Activated T-helper 9 cell treated with anti-CD3 and anti-CD28 coated beads, Interleukin-2, amount 50 U/mL, for 16 hours (primary cell): Measurements from ENCODE around the gene ZNF177.
"Not testable (repeated sequence)": the region's sequence is repeated elsewhere in the genome, so short reads cannot be mapped to it uniquely, and the experiment has no call there.

ENCODE experiments used
- DNase-seq: peaks from one replicate; pipeline ENCODE4 v3.0.0-alpha.2; 2020; ENCODE audit warnings: low read depth

ZNF177 gene

GRCh38 chr19:9362905-9363304 lies at the start of gene ZNF177:
ZNF177 (plus strand) TSS chr19:9363013; CDS start chr19:9378312, 15,299 bp downstream.
- no peak for DNase-seq

DNA sequence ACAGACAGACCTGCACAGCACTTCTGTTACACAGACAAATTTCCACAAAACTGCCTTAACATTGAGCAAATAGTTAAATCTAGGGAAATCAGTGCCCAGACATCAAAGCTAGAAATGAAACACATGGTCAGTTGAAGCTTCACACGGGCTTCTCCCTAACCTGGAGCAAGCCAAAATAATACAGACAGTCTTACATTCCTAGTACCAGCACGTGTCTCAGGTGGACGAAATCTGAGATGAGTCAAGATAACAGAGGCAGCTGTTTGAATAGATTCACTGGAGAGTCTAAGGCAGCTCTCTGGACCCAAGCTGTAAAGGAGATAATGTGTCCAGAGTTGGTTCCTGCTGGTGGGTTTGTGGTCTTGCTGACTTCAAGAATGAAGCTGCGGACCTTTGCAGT lies 49.1 kb upstream of the ZNF177 start:
- no peak for DNase-seq

DNA sequence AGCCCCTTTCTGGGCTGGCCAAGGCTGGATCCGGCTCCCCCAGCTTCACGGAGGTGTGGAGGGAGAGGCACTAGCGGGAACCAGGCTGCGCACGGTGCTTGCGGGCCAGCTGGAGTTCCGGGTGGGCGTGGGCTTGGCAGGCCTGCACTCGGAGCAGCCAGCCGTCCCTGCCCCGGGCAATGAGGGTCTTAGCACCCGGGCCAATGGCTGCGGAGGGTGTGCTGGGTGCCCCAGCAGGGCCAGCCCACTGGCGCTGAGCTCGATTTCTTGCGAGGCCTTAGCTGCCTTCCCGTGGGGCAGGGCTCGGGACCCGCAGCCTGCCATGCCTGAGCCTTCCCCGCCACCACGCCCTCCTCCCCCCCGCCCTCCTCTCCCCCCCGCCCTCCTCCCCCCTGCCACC lies 41.5 kb upstream of the ZNF177 start:
- DNase-seq, result no peak

DNA sequence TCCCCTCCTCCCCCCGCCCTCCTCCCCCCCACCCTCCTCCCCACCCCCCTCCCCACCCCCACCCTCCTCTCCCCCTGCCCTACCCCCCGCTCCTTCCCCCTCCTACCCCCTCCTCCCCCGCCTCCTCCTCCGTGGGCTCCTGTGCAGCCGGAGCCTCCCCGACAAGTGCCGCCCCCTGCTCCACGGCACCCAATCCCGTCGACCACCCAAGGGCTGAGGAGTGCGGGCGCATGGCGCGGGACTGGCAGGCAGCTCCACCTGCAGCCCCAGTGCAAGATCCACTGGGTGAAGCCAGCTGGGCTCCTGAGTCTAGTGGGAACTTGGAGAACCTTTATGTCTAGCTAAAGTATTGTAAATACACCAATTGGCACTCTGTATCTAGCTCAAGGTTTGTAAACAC lies 41.1 kb upstream of the ZNF177 start:
- not testable (repeated sequence) for DNase-seq

DNA sequence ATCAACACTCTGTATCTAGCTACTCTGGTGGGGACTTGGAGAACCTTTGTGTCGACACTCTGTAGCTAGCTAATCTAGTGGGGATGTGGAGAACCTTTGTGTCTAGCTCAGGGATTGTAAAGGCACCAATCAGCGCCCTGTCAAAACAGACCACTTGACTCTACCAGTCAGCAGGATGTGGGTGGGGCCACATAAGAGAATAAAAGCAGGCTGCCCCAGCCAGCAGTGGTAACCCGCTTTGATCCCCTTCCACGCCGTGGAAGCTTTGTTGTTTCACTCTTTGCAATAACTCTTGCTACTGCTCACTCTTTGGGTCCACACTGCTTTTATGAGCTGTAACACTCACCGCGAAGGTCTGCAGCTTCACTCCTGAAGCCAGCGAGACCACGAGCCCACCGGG lies 40.6 kb upstream of the ZNF177 start:
- not testable (repeated sequence) for DNase-seq

DNA sequence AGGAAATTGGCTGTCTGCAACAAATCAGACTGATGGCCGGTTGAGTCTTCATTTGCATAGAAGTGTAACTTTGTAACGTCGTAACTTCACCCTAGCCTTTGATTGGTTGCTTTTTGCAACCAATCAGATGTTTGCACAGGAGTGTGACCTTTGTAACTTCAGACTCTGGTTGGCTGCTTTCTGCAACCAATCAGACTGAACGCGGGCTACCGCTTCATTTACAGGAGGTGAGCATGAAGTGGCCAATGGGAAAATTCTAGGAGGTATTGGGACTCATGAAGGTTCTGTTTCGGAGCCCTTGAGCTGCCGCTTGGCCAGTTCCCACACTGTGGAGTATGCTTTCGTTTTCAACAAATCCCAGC lies 39.3 kb upstream of the ZNF177 start:
- DNase-seq, result peak; percentile 8

DNA sequence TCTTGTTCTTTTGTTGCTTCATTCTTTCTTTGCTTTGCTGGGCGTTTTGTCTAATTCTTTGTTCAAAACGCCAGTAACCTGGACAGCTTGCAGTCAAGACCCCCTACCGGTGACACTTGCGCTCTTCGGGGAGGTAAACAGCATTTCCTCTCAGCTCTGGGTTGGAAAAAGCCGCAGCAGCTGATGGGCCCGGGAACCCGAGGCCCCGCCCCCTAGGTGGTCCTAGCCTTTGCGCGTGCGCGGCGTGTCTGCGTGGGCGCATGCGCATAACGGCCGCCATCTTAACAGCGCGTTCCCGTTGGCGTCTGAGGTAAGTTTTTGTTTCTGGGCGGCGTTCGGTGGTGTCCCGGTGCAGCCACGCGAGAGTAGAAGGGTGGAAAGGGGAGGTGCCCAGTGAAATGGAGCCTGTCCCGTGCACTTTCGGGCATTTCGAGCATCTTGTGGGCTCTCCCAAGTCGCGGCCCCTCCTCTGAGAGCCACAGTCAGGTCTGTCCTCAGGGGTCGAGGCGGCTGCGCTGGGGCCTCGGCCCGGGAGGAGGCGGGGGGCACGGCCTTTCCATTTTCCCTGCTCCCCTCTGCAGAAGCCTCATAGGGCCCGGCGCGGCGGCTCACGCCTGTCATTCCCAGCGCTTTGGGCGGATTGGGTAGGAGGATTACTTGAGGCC lies 38.8 kb upstream of the ZNF177 start, which contains the start of gene ZNF559:
TSS of gene ZNF559 (plus strand) at position 261 of the 665 bp plus-strand sequence. CDS start 14,371 bp downstream, outside the sequence.
- DNase-seq, result peak; percentile 95

GRCh38 chr19:9324584-9324962 lies 38.2 kb upstream of the ZNF177 start:
- DNase-seq, result no peak

GRCh38 chr19:9329999-9330398 lies 32.8 kb upstream of the ZNF177 start:
- DNase-seq, result no peak

- DNase-seq, result no peak
Observed at GRCh38 chr19:9342610-9343304, 20.1 kb upstream of the ZNF177 start.

DNA sequence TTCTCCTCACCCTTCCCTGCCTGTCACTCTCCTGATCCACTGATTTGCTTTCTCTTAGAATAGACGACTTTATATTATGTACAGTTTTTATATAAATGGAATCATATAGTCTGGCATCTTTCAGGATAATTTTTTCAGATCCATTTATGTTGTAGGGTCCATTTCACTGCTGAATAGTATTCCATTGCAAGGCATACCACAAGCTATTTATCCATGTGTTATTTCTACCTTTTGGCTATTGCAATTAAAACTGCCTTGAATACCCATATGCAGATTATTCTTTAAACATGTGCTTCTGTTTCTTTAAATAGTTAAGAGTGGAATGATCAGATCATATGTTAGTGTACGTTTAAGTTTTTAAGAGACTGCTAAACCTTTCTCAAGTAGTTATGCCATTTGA lies 17.8 kb upstream of the ZNF177 start:
- no peak for DNase-seq

- no peak for DNase-seq
Observed at GRCh38 chr19:9348253-9348652, 14.6 kb upstream of the ZNF177 start.

GRCh38 chr19:9348671-9349070 lies 14.1 kb upstream of the ZNF177 start:
- no peak for DNase-seq

DNA sequence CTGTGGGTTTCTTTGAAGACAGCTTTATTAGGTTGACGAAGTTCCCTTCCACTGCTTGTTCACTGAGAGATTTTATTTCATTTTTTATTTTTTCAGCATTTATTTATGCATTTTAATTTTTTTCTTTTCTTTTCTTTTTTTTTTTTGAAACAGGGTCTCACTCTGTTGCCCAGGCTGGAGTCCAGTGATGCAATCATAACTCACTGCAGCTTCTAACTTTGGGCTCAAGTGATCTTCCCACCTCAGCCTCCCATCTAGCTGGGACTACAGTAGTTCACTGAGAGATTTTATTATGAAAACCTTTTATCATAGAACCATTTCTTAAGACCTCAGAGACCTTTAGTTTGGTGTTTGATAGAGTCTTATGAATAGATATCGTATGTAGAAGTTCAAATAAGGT lies 10.3 kb upstream of the ZNF177 start:
- DNase-seq, result no peak

- no peak for DNase-seq
Observed at GRCh38 chr19:9353011-9353410, 9.8 kb upstream of the ZNF177 start.

GRCh38 chr19:9354651-9355050 lies 8.2 kb upstream of the ZNF177 start:
- no peak for DNase-seq

DNA sequence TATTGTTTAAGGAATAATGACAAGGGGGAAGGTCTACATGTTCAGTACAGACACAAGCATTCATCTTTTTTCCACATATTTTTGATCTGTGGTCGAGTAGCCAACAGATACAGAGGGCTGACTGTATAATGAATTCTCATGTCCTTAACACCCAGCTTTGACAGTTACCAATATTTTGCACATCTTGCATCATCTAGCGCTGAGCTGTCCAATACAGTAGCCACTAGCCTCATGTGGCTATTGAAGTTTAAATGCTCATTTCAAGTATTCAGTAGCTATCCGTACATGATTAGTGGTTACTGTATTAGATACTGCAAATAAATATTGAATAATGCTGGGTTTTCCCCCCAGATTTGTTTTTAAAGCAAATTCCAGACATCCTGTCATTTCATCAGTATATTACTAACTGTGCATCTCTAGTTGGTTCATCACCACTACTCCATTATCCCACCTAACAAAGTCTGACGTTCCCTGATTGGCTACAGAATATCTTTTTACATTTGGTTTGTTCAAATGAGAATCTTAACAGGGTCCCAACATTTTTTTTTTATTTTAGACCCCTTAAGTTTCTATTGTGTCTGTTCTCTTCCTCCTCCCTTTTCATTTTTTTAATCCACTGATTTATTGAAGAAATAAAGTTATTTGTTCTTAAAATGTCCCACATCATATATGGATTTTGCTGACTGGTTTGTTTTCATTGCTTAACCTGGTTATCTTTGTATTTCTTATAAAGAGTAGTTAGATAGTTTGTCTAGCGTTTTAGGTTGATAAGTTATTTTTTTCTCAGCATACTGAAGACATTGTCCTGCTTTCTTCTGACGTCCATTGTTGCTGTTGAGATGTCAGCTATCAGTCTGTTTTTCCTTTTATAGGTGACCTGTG lies 8.2 kb downstream of the ZNF177 start:
- DNase-seq, result no peak

DNA sequence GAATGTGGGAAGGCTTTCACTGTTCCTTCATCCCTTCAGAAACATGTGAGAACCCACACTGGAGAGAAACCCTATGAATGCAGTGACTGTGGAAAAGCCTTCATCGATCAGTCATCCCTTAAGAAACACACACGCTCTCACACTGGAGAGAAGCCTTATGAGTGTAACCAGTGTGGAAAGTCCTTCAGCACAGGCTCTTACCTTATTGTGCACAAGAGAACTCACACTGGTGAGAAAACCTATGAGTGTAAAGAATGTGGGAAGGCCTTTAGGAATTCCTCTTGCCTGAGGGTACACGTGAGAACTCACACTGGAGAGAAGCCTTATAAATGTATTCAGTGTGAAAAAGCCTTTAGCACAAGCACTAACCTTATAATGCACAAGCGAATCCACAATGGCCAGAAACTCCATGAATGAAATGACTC lies 18.6 kb downstream of the ZNF177 start:
- no peak for DNase-seq

GRCh38 chr19:9406798-9407352 lies 44.1 kb downstream of the ZNF177 start:
- peak; percentile 16 for DNase-seq

DNA sequence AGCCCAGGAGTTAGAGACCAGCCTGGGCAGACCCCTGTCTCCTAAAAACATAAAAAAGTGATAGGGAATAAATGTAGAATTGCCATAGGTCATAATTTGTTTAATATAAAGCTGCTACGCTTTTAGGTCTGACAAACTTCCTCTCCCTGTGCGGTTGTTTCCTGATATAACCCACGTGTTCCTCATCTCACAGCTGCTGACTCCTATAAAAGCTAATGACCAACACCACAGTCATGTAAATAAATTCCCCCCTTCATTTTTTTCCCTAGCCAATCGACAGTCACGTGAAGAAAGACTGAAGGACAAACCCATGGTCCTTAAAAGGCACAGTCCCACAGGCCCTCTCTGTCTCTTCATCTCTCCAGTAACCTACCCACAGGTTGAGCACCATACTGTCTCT lies 45.0 kb downstream of the ZNF177 start:
- no peak for DNase-seq

DNA sequence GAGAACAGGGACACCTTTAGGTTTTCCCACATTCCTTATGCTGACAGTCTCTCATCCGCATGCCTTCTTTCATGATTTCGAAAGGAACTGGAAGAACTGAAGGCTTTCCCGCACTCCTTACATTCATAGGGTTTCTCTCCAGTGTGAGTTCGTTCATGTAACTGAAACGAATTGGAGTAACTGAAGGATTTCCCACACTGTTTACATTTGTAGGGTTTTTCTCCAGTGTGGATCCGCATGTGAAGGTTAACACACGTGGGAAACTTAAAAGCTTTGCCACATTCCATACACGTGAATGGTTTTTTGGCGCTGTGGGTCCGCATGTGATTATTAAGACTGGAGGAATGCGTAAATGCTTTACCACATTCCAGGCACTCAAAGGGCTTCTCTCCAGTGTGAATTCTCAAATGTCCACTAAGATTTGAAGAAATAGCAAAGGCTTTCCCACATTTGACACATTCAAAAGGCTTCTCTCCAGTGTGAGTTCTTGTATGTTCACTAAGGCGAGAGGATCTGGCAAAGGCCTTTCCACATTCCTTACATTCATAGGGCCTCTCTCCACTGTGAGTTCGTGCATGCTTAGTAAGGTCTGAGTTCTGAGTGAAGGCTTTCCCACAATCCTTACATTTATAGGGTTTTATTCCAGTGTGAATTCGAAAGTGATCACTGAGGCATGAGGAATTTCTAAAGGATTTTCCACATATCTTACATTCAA lies 50.6 kb downstream of the ZNF177 start:
- no peak for DNase-seq

DNA sequence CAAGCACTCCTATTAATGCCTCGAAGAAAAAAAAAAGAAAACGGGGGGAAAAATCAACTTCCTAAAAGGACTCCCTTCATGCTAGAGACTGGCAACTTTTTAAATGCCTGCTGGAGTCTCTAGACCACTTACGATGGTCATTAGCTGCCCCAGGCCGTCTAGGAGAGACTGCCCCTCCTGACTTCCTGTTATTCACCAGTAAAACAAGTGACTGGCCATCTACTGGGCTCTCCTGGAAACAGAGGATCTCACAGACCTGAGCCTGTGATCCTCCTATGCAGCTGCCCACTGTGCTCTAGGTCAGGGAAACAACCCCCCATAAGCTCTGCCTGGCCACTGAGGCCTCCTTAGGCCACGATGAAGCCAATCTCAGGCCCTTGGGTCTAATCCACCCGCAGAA lies 65.1 kb downstream of the ZNF177 start:
- no peak for DNase-seq
